GM18519 (cell line): ENCODE measurements around the gene AGMO.

Source experiments
- ATAC-seq: cut with Tn5 transposase; IDR thresholded peaks from one replicate; pipeline ENCODE4 v1.9.1; 2021; ENCODE audit warnings: mild to moderate bottlenecking, moderate library complexity; ENCODE audit not compliant: unreplicated experiment, low FRiP score

The AGMO gene

GRCh38 chr7:15504351-15504750 lies 57.5 kb downstream of the AGMO start:
- ATAC-seq, result no peak

GRCh38 chr7:15503603-15504290 lies 58.1 kb downstream of the AGMO start:
- ATAC-seq, result no peak

- ATAC-seq, result no peak
Measured at GRCh38 chr7:15498465-15498864, 63.4 kb downstream of the AGMO start.

- no peak for ATAC-seq
Measured at GRCh38 chr7:15495170-15495569, 66.6 kb downstream of the AGMO start.

GRCh38 chr7:15494711-15495110 lies 67.1 kb downstream of the AGMO start:
- no peak for ATAC-seq

- ATAC-seq, result no peak
Measured at GRCh38 chr7:15491361-15491760, 70.5 kb downstream of the AGMO start.

- ATAC-seq, result no peak
Measured at GRCh38 chr7:15490291-15490690, 71.5 kb downstream of the AGMO start.

- ATAC-seq, result no peak
Measured at GRCh38 chr7:15489861-15490260, 72.0 kb downstream of the AGMO start.

- no peak for ATAC-seq
Measured at GRCh38 chr7:15489383-15489782, 72.4 kb downstream of the AGMO start.

GRCh38 chr7:15488401-15488800 lies 73.4 kb downstream of the AGMO start:
- no peak for ATAC-seq

GRCh38 chr7:15487896-15488295 lies 73.9 kb downstream of the AGMO start:
- no peak for ATAC-seq

- no peak for ATAC-seq
Measured at GRCh38 chr7:15485998-15486397, 75.8 kb downstream of the AGMO start.

- no peak for ATAC-seq
Measured at GRCh38 chr7:15485431-15485830, 76.4 kb downstream of the AGMO start.

- ATAC-seq, result no peak
Measured at GRCh38 chr7:15481132-15481531, 80.7 kb downstream of the AGMO start.

GRCh38 chr7:15478401-15478800 lies 83.4 kb downstream of the AGMO start:
- no peak for ATAC-seq

GRCh38 chr7:15476531-15476918 lies 85.3 kb downstream of the AGMO start:
- ATAC-seq, result no peak

- no peak for ATAC-seq
Measured at GRCh38 chr7:15475808-15476530, 85.8 kb downstream of the AGMO start.

GRCh38 chr7:15471669-15471950 lies 90.2 kb downstream of the AGMO start:
- ATAC-seq, result no peak

- ATAC-seq, result no peak
Measured at GRCh38 chr7:15470825-15471668, 90.8 kb downstream of the AGMO start.

GRCh38 chr7:15464667-15465121 lies 97.1 kb downstream of the AGMO start:
- ATAC-seq, result no peak
